B cell (primary cell): ENCODE results near the gene H3-3A. TPM values are rescaled to one million over a fixed set of nuclear protein-coding genes. Genes with fewer than 3 reads are reported as not detected.
A peak's percentile ranks its signal among the peaks of the same experiment; 100 is the strongest.

ENCODE experiments used
- ATAC-seq: fragments of 200-7000 bp; cut with Tn5 transposase; one replicate; pipeline ENCODE4 v1.10.0; 2021; ENCODE audit warnings: low read depth, mild to moderate bottlenecking, moderate number of reproducible peaks, moderate library complexity
- CTCF ChIA-PET: fragments of 350-600 bp; sonication (Branson Sonifier 250); formaldehyde crosslinking; loops from one replicate; lab custom pipeline; 2021; ENCODE audit warnings: antibody characterized with exemption, inconsistent platforms; lab: Charles Lee
- POLR2A ChIA-PET: fragments of 350-600 bp; sonication (Branson Sonifier 250); formaldehyde crosslinking; loops from one replicate; lab custom pipeline; 2021; ENCODE audit warnings: antibody characterized with exemption; lab: Charles Lee
- DNase-seq: peaks from one replicate; pipeline ENCODE4 v3.0.0; 2013
- H2AFZ ChIP-seq: 2 replicates; pipeline ENCODE4 v1.6.1; 2012; ENCODE audit warnings: mild to moderate bottlenecking, low read depth, low read length; ENCODE audit not compliant: insufficient read depth, poor library complexity, severe bottlenecking
- H3K27ac ChIP-seq, 2 donors: 1 replicate in 1 of 2; 2 replicates in 1 of 2; pipeline ENCODE4 v1.5.1; 2012 to 2013; ENCODE audit warnings: low read length in 2 of 2, mild to moderate bottlenecking in 2 of 2, moderate library complexity in 1 of 2
- H3K27me3 ChIP-seq, 4 experiments: fragments of 200-600 bp in 1 of 4; sonication (generic) in 1 of 4; replicated peaks in 1 of 4; 1 replicate in 2 of 4; 2 replicates in 2 of 4; pipeline versions ENCODE4 v1.6.1 to v1.7.0; 2013 to 2016; ENCODE audit warnings: low read length in 3 of 4, mild to moderate bottlenecking in 2 of 4, mixed read lengths in 1 of 4, moderate library complexity in 1 of 4; ENCODE audit not compliant: insufficient read depth in 4 of 4, control insufficient read depth in 3 of 4; ENCODE audit errors: control extremely low read depth in 1 of 4
- H3K36me3 ChIP-seq, 2 experiments: replicated peaks in 1 of 2; 1 replicate in 1 of 2; 2 replicates in 1 of 2; pipeline versions ENCODE4 v1.6.1 to v1.7.1; 2013; ENCODE audit warnings: low read length in 1 of 2; ENCODE audit not compliant: insufficient read depth in 2 of 2, control insufficient read depth in 1 of 2; ENCODE audit errors: control extremely low read depth in 1 of 2, extremely low read depth in 1 of 2
- H3K4me1 ChIP-seq, 2 donors: fragments of 200-600 bp in 1 of 2; sonication (generic) in 1 of 2; 1 replicate in 1 of 2; 2 replicates in 1 of 2; pipeline versions ENCODE4 v1.5.1 to v1.6.1; 2013 to 2017; ENCODE audit warnings: low read length in 2 of 2; ENCODE audit not compliant: control insufficient read depth in 2 of 2, insufficient read depth in 2 of 2
- H3K4me2 ChIP-seq: replicated peaks from 2 replicates; pipeline ENCODE3; 2012; ENCODE audit warnings: mild to moderate bottlenecking, low read depth, low read length; ENCODE audit not compliant: poor library complexity, severe bottlenecking
- H3K4me3 ChIP-seq, 5 experiments: fragments of 200-600 bp in 1 of 5; sonication (generic) in 1 of 5; 1 replicate in 3 of 5; 2 replicates in 2 of 5; pipeline versions ENCODE4 v1.5.1 to v1.7.0; 2011 to 2016; ENCODE audit warnings: low read length in 4 of 5, mild to moderate bottlenecking in 4 of 5, low read depth in 2 of 5, control low read depth in 1 of 5, moderate library complexity in 1 of 5; ENCODE audit not compliant: insufficient read depth in 1 of 5; ENCODE audit errors: control extremely low read depth in 1 of 5, extremely low read depth in 1 of 5
- H3K79me2 ChIP-seq: fragments of 200-600 bp; sonication (generic); one replicate; pipeline ENCODE4 v1.6.0; 2016; ENCODE audit warnings: low read length; ENCODE audit not compliant: control insufficient read depth, insufficient read depth
- H3K9ac ChIP-seq: fragments of 200-600 bp; sonication (generic); 2 replicates; pipeline ENCODE4 v1.6.1; 2017; ENCODE audit warnings: mild to moderate bottlenecking, low read length, moderate library complexity
- H3K9me3 ChIP-seq, 3 donors: one replicate each; pipeline versions ENCODE4 v1.6.1 to v1.7.1; 2013; ENCODE audit warnings: low read length in 2 of 3; ENCODE audit not compliant: control insufficient read depth in 2 of 3, insufficient read depth in 1 of 3; ENCODE audit errors: control extremely low read depth in 1 of 3
- H4K20me1 ChIP-seq: 2 replicates; pipeline ENCODE4 v1.6.0; 2012; ENCODE audit warnings: mild to moderate bottlenecking, low read length; ENCODE audit not compliant: insufficient read depth, control insufficient read depth, poor library complexity, severe bottlenecking
- H3K27ac Mint-ChIP-seq: one replicate; pipeline ENCODE4 v1.8.0; 2021; ENCODE audit warnings: mixed read lengths
- H3K27me3 Mint-ChIP-seq: one replicate; pipeline ENCODE4 v1.8.0; 2021; ENCODE audit warnings: mixed read lengths
- H3K4me1 Mint-ChIP-seq: one replicate; pipeline ENCODE4 v1.8.0; 2021; ENCODE audit warnings: mixed read lengths
- H3K4me3 Mint-ChIP-seq: one replicate; pipeline ENCODE4 v1.8.0; 2021; ENCODE audit warnings: mixed read lengths
- H3K9me3 Mint-ChIP-seq: one replicate; pipeline ENCODE4 v1.8.0; 2022; ENCODE audit warnings: mixed read lengths; ENCODE audit not compliant: insufficient read depth
- CTCF ChIP-seq: fragments of 200-600 bp; IDR thresholded peaks from one replicate; pipeline ENCODE4 v1.8.0; 2022; ENCODE audit warnings: antibody characterized with exemption, mild to moderate bottlenecking
- EZH2 ChIP-seq: IDR thresholded peaks from 2 replicates; pipeline ENCODE4 v1.6.1; 2012; ENCODE audit warnings: borderline replicate concordance, low read depth, mild to moderate bottlenecking, moderate library complexity, low read length; ENCODE audit not compliant: insufficient read depth, poor library complexity, severe bottlenecking
- WGBS: methylation state at CpG from one replicate; pipeline ENCODE4 v1.1.5; 2013; ENCODE audit warnings: missing lambda C conversion rate; ENCODE audit not compliant: insufficient coverage; 5-methylcytosine and 5-hydroxymethylcytosine counted together
- intact Hi-C: fragments of 100-400 bp; cut with micrococcal nuclease; formaldehyde crosslinking; loops from one replicate; pipeline ENCODE4 v1.10.0; 2022
- polyA plus RNA-seq: library from polyadenylated mRNA; depleted of rRNA; stranded (reverse); fragments of >200 nt; gene quantifications from 2 replicates; pipeline ENCODE4 v1.2.3, GENCODE V29; 2012
- total RNA-seq, 2 donors: library from RNA; stranded (reverse); fragments of 120-200 nt in 1 of 2; gene quantifications; 1 replicate in 1 of 2; 2 replicates in 1 of 2; pipeline versions ENCODE4 v1.2.3 to v1.2.4, GENCODE V29; 2013 to 2022

The H3-3A gene
- total and polyA plus RNA-seq, 2 donors (not counting 1 experiment from before 2014, with no cell fraction given): 349 to 561 TPM

DNA sequence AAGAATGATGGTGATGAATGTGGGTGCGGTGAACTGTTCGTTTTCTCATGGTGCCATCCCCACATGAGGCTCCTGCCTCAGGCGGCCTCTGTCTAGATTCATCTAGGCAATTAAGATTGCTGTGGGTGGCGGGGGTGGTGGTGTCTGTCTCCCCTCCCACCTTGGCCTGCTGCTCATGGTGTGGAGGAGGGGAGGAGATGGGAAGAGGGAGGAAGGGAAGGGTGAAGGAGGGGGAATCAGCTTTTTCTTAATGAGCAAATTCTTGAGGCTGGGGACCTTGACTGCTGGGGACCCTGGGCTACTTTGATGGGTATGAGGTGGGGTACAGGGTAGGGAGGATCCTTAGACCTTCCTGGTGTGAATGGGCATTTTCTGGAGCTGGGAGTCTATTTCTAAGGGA lies 55.8 kb downstream of the H3-3A start:
- Histone ChIP-seq H3K27ac (peak overlapping the region in 1 of 2 donors; percentile 58), H3K9me3 (no peaks in the 10 kb centered on the region), H3K4me1 (peaks cover 36 to 41% of the 10 kb centered on the region in 2 donors), H3K79me2 (no peaks in the 10 kb centered on the region), H3K4me2 (peak overlapping the region; percentile 49), H4K20me1 (no peaks in the 10 kb centered on the region), H3K27me3 (no peaks in the 10 kb centered on the region), H3K9ac (no peak overlapping the region), H3K4me3 (no peak overlapping the region), H2AFZ (no peak overlapping the region), H3K36me3 (no peaks in the 10 kb centered on the region)
- Mint-ChIP-seq H3K9me3 (no peaks in the 10 kb centered on the region), H3K4me3 (peak overlapping the region; percentile 87), H3K4me1 (peaks cover 47% of the 10 kb centered on the region), H3K27ac (peak overlapping the region; percentile 95), H3K27me3 (no peaks in the 10 kb centered on the region)
- 100% methylated on average over 1 of the region's 4 CpGs for WGBS
- CTCF ChIA-PET: interaction anchor here (0.6 to 3.7 kb wide), 7 partner anchors 8 to 53 kb away, joined by 3 to 69 read pairs (median 5); no protein-coding TSS in a partner anchor
- TF ChIP-seq EZH2 (no peak), CTCF (no peak)
- ATAC-seq (no peak), DNase-seq (no peak)
- POLR2A ChIA-PET: interaction anchor here (1.7 to 1.8 kb wide), 2 partner anchors 35 to 119 kb away, joined by 7 to 9 read pairs; partner anchors contain the start of gene SDE2
- intact Hi-C loops: no loop called here

DNA sequence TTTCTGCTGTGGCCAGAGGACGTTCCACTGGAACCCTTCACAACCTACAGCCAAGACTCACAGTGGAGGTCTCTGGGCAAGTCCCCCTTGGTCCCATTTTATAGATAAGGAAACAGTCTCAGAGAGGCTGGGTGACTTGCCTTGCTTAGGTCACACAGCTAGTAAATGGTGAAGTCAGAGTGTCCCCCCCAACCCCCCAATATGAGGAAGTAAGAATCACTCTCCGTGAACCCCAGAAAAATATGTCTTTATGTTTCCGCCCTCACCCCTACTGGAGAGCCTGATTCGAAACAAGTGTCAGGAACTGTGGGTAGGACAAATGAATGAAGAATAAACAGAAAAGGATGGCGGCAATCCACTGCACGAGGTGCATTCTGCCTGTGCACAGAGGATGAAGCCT lies 56.7 kb downstream of the H3-3A start:
- TF ChIP-seq EZH2 (no peak), CTCF (no peak)
- no peak for ATAC-seq
- intact Hi-C loops: no loop called here
- WGBS: 50% methylated on average over 2 of the region's 6 CpGs
- Histone ChIP-seq H3K4me2 (peak overlapping the region; percentile 49), H3K27me3 (no peaks in the 10 kb centered on the region), H4K20me1 (no peaks in the 10 kb centered on the region), H3K9ac (no peak overlapping the region), H2AFZ (no peak overlapping the region), H3K36me3 (no peaks in the 10 kb centered on the region), H3K4me3 (no peak overlapping the region), H3K4me1 (peaks cover 44 to 49% of the 10 kb centered on the region in 2 donors), H3K79me2 (peaks cover 5% of the 10 kb centered on the region), H3K9me3 (no peaks in the 10 kb centered on the region), H3K27ac (peak overlapping the region; percentile 58 to 62)
- peak; percentile 80 for DNase-seq
- H3K4me1 Mint-ChIP-seq: peaks cover 55% of the 10 kb centered on the region
- H3K4me3 Mint-ChIP-seq: peak overlapping the region; percentile 87
- no peaks in the 10 kb centered on the region for H3K9me3 Mint-ChIP-seq
- ChIA-PET POLR2A (interaction anchor here (0.5 to 3.0 kb wide), 5 partner anchors 8 to 120 kb away, joined by 6 to 42 read pairs (median 9); partner anchors contain the start of genes H3-3A and SDE2), CTCF (interaction anchor here (0.7 to 3.7 kb wide), 9 partner anchors 9 to 214 kb away, joined by 3 to 69 read pairs (median 6); no protein-coding TSS in a partner anchor)
- H3K27ac Mint-ChIP-seq: peak overlapping the region; percentile 95
- H3K27me3 Mint-ChIP-seq: no peaks in the 10 kb centered on the region
